Measurements from ENCODE around the gene GIT2.

GIT2 gene

DNA sequence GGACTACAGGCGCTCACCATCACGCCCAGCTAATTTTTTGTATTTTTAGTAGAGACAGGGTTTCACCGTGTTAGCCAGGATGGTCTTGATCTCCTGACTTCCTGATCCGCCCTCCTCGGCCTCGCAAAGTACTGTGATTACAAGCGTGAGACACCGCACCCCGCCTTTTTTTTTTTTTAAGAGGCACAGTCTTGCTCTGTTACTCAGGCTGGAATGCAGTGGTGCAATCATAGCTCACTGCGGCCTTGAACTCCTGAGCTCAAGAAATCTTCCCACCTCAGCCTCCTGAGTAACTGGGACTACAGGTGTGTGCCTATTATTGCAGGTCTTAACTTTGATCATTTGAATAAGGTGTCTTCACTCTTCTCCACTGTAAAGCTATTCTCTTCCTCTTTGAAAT is 110.6 kb downstream of the GIT2 start:
- DNase-seq, result no peak

DNA sequence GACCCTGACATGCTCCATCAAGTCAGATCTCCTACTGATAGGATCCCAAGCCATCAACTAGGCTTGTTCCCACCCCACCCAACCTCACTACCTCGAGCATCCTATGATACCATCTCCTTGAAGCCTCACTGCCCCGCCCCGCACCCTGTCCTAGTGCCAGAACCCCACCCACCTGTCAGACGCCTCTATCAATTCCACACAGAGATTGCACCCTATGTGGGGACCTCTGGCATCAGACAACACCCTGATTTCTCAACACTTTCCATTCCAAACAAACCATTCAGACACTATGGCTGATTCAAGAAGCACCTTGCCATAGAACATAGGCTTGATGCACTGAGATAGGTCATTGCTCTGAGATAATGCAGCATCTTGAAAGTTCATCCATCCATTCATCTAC is 112.7 kb downstream of the GIT2 start:
- no peak for DNase-seq

DNA sequence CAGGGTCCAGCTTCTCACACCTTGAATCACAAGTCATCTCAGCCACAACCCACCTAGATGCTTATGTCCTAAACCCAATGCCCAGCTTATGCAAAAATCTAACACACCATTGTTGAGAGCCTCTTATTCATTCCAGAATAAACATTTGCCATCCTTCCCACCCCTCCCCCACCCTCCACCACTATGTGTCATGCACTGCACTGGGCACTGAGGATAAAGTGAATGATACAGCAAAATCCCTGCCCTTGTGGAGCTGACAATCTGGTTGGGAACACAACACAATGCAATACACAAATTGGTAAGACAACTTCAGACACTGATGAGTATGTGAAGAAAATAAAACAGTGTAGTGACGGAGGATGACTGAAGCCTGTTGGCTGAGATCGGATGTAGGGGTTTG is 114.4 kb downstream of the GIT2 start:
- DNase-seq, result no peak

DNA sequence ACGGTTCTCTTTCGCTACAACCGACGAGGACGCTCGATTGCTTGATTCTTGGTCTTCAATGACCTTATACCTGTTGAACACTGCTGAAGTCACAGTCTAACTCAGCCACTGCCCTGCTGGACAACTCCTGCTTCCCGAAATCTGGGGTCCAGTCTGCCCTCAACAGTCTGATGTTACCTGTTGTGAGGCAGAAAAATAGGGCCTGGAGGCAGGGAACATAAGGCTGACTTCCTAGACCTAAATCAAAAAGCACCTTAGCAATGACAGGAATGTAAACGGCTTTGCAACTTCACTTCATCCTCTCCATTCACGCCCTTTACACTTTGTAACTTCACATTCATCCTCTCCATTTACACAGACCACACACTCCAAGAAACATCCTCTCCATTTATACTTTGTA is 115.2 kb downstream of the GIT2 start:
- no peak for DNase-seq

DNA sequence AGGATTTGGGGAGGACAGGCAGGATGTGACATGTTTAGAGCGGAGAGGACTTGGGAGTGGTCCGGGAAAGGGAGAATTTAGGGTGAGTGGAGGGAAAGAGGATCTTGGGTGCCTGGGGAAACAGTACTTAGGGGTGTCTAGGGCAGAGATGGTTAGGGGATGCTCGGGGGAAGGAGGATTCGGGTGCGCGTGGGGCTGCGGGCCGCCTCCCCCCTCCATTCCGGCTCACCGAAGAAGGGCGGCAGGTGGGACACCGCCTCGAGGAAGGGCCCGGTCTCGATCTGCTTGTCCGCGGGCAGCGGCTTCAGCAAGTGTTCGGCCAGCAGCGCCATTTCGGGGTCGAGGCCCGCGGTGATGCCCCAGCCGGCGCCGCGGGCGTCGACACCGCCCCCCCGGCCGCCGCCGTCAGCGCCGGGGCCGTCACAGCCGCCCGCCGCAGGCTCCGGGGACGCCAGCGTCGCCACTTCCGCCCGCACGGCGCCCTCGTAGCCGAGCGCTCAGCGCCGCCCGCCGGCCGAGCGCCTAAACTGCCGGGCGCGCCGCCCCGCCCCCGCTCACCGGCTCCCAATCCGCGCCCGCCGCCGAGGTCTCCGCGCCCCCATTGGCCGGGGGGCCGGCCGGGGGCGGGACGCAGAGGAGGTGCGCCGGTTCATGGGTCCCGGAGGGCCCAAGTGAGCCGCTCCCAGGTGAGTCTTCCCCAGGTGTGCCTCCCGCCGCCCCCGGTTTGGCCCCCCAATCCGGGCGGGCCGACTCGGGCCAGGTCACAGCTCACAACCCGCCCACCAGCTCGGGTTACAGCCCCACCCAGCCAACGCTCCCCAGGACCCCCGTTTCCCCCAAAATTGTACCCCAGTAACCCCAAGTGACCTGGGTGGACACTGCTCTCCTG is 115.9 kb downstream of the GIT2 start, which contains the start of gene GLTP:
GLTP (minus strand) TSS at position 499 of the 889 bp plus-strand sequence; CDS start at position 332, 167 bp downstream.
- peak; percentile 83 to 93 for DNase-seq
